Activated CD4-positive, alpha-beta memory T cell treated with anti-CD3 and anti-CD28 coated beads, Interleukin-2, amount 10 ng/mL, durations not matched to agents 7 days and 5 days (primary cell): ENCODE measurements around the gene CRTC1. TPM values are rescaled to one million over a fixed set of nuclear protein-coding genes. Genes with fewer than 3 reads are reported as not detected.

Source experiments
- CTCF ChIA-PET: fragments of 350-600 bp; sonication (Branson Sonifier 250); formaldehyde crosslinking; loops from one replicate; lab custom pipeline; 2021; ENCODE audit warnings: antibody characterized with exemption, inconsistent platforms; lab: Charles Lee
- POLR2A ChIA-PET: fragments of 350-600 bp; sonication (Branson Sonifier 250); formaldehyde crosslinking; loops from one replicate; lab custom pipeline; 2021; ENCODE audit warnings: antibody characterized with exemption; lab: Charles Lee
- DNase-seq: peaks from one replicate; pipeline ENCODE4 v3.0.0-alpha.2; 2020
- H3K27ac Mint-ChIP-seq: one replicate; pipeline ENCODE4 v1.8.0; 2021; ENCODE audit warnings: mild to moderate bottlenecking, mixed read lengths
- H3K27me3 Mint-ChIP-seq: one replicate; pipeline ENCODE4 v1.8.0; 2021; ENCODE audit warnings: mixed read lengths
- H3K36me3 Mint-ChIP-seq: one replicate; pipeline ENCODE4 v1.8.0; 2021; ENCODE audit warnings: low read depth, mixed read lengths
- H3K4me1 Mint-ChIP-seq: one replicate; pipeline ENCODE4 v1.8.0; 2021; ENCODE audit warnings: mixed read lengths
- H3K4me3 Mint-ChIP-seq: one replicate; pipeline ENCODE4 v1.8.0; 2021; ENCODE audit warnings: mild to moderate bottlenecking, mixed read lengths
- H3K9me3 Mint-ChIP-seq: one replicate; pipeline ENCODE4 v1.8.0; 2021; ENCODE audit warnings: mixed read lengths
- total RNA-seq, 2 experiments: library from RNA; stranded (reverse); gene quantifications; one replicate each; pipeline ENCODE4 v1.2.3, GENCODE V29; 2021

The CRTC1 gene
- total RNA-seq, 2 experiments from 2014 or later: 5.3 TPM

- H3K4me1 Mint-ChIP-seq: no peaks in the 10 kb centered on the region
- DNase-seq: no peak
- no peak overlapping the region for H3K4me3 Mint-ChIP-seq
- no peaks in the 10 kb centered on the region for H3K9me3 Mint-ChIP-seq
- no peak overlapping the region for H3K27ac Mint-ChIP-seq
- peaks cover 2% of the 10 kb centered on the region for H3K27me3 Mint-ChIP-seq
- H3K36me3 Mint-ChIP-seq: no peaks in the 10 kb centered on the region
- ChIA-PET POLR2A (no interaction called here), CTCF (no interaction called here)
Measured at GRCh38 chr19:18774107-18774506, 90.6 kb downstream of the CRTC1 start.

- no peak overlapping the region for H3K27ac Mint-ChIP-seq
- H3K27me3 Mint-ChIP-seq: peaks cover 3% of the 10 kb centered on the region
- ChIA-PET CTCF (no interaction called here), POLR2A (no interaction called here)
- H3K4me1 Mint-ChIP-seq: no peaks in the 10 kb centered on the region
- H3K36me3 Mint-ChIP-seq: no peaks in the 10 kb centered on the region
- H3K4me3 Mint-ChIP-seq: no peak overlapping the region
- no peaks in the 10 kb centered on the region for H3K9me3 Mint-ChIP-seq
- DNase-seq: no peak
Measured at GRCh38 chr19:18774782-18775444, 91.4 kb downstream of the CRTC1 start.

GRCh38 chr19:18775586-18776287, 92.3 kb downstream of the CRTC1 start:
- ChIA-PET POLR2A (no interaction called here), CTCF (no interaction called here)
- Mint-ChIP-seq H3K27me3 (peaks cover 3% of the 10 kb centered on the region), H3K27ac (no peak overlapping the region), H3K36me3 (no peaks in the 10 kb centered on the region), H3K9me3 (no peaks in the 10 kb centered on the region), H3K4me3 (no peak overlapping the region), H3K4me1 (no peaks in the 10 kb centered on the region)
- no peak for DNase-seq

- POLR2A ChIA-PET: no interaction called here
- no peaks in the 10 kb centered on the region for H3K36me3 Mint-ChIP-seq
- CTCF ChIA-PET: no interaction called here
- no peaks in the 10 kb centered on the region for H3K4me1 Mint-ChIP-seq
- H3K4me3 Mint-ChIP-seq: no peak overlapping the region
- no peaks in the 10 kb centered on the region for H3K9me3 Mint-ChIP-seq
- no peak overlapping the region for H3K27ac Mint-ChIP-seq
- peaks cover 3% of the 10 kb centered on the region for H3K27me3 Mint-ChIP-seq
- no peak for DNase-seq
Measured at GRCh38 chr19:18776288-18776594, 92.8 kb downstream of the CRTC1 start.

GRCh38 chr19:18776736-18777135, 93.3 kb downstream of the CRTC1 start:
- no peaks in the 10 kb centered on the region for H3K9me3 Mint-ChIP-seq
- no peak overlapping the region for H3K4me3 Mint-ChIP-seq
- no peak overlapping the region for H3K27ac Mint-ChIP-seq
- DNase-seq: no peak
- CTCF ChIA-PET: no interaction called here
- H3K4me1 Mint-ChIP-seq: no peaks in the 10 kb centered on the region
- H3K27me3 Mint-ChIP-seq: peaks cover 3% of the 10 kb centered on the region
- H3K36me3 Mint-ChIP-seq: no peaks in the 10 kb centered on the region
- POLR2A ChIA-PET: no interaction called here

- Mint-ChIP-seq H3K27me3 (peaks cover 3% of the 10 kb centered on the region), H3K4me1 (no peaks in the 10 kb centered on the region), H3K27ac (no peak overlapping the region), H3K36me3 (no peaks in the 10 kb centered on the region), H3K4me3 (no peak overlapping the region), H3K9me3 (no peaks in the 10 kb centered on the region)
- no peak for DNase-seq
- ChIA-PET POLR2A (no interaction called here), CTCF (no interaction called here)
Measured at GRCh38 chr19:18777301-18778075, 94.0 kb downstream of the CRTC1 start.

- Mint-ChIP-seq H3K27ac (no peak overlapping the region), H3K27me3 (peaks cover 3% of the 10 kb centered on the region), H3K9me3 (no peaks in the 10 kb centered on the region), H3K4me1 (no peaks in the 10 kb centered on the region), H3K4me3 (no peak overlapping the region), H3K36me3 (no peaks in the 10 kb centered on the region)
- ChIA-PET CTCF (interaction anchor here (0.6 kb wide), 1 partner anchor 335 kb away, joined by 3 read pairs; no protein-coding TSS in a partner anchor), POLR2A (no interaction called here)
- DNase-seq: no peak
Measured at GRCh38 chr19:18778076-18778389, 94.6 kb downstream of the CRTC1 start.

- H3K9me3 Mint-ChIP-seq: no peaks in the 10 kb centered on the region
- H3K4me1 Mint-ChIP-seq: no peaks in the 10 kb centered on the region
- POLR2A ChIA-PET: no interaction called here
- no peak for DNase-seq
- H3K4me3 Mint-ChIP-seq: no peak overlapping the region
- CTCF ChIA-PET: interaction anchor here (0.6 kb wide), 1 partner anchor 336 kb away, joined by 3 read pairs; no protein-coding TSS in a partner anchor
- H3K27me3 Mint-ChIP-seq: peaks cover 3% of the 10 kb centered on the region
- no peaks in the 10 kb centered on the region for H3K36me3 Mint-ChIP-seq
- no peak overlapping the region for H3K27ac Mint-ChIP-seq
Measured at GRCh38 chr19:18778826-18779495, 95.5 kb downstream of the CRTC1 start.

- POLR2A ChIA-PET: no interaction called here
- H3K4me3 Mint-ChIP-seq: no peak overlapping the region
- DNase-seq: no peak
- no peak overlapping the region for H3K27ac Mint-ChIP-seq
- H3K27me3 Mint-ChIP-seq: peaks cover 7% of the 10 kb centered on the region
- no peaks in the 10 kb centered on the region for H3K4me1 Mint-ChIP-seq
- no peaks in the 10 kb centered on the region for H3K36me3 Mint-ChIP-seq
- no peaks in the 10 kb centered on the region for H3K9me3 Mint-ChIP-seq
- CTCF ChIA-PET: no interaction called here
Measured at GRCh38 chr19:18780081-18780480, 96.6 kb downstream of the CRTC1 start.

GRCh38 chr19:18780631-18781030, 97.2 kb downstream of the CRTC1 start:
- Mint-ChIP-seq H3K27ac (no peak overlapping the region), H3K4me3 (no peak overlapping the region), H3K36me3 (no peaks in the 10 kb centered on the region), H3K27me3 (peaks cover 7% of the 10 kb centered on the region), H3K4me1 (peaks cover 3% of the 10 kb centered on the region), H3K9me3 (no peaks in the 10 kb centered on the region)
- CTCF ChIA-PET: no interaction called here
- POLR2A ChIA-PET: no interaction called here
- no peak for DNase-seq

GRCh38 chr19:18781047-18781600, 97.6 kb downstream of the CRTC1 start:
- no peak for DNase-seq
- Mint-ChIP-seq H3K36me3 (no peaks in the 10 kb centered on the region), H3K9me3 (no peaks in the 10 kb centered on the region), H3K27ac (no peak overlapping the region), H3K4me3 (no peak overlapping the region), H3K4me1 (peaks cover 7% of the 10 kb centered on the region), H3K27me3 (peaks cover 10% of the 10 kb centered on the region)
- CTCF ChIA-PET: no interaction called here
- POLR2A ChIA-PET: no interaction called here

GRCh38 chr19:18781885-18782527, 98.5 kb downstream of the CRTC1 start:
- CTCF ChIA-PET: no interaction called here
- POLR2A ChIA-PET: no interaction called here
- Mint-ChIP-seq H3K4me1 (peaks cover 9% of the 10 kb centered on the region), H3K9me3 (no peaks in the 10 kb centered on the region), H3K27me3 (peaks cover 18% of the 10 kb centered on the region), H3K36me3 (no peaks in the 10 kb centered on the region), H3K27ac (no peak overlapping the region), H3K4me3 (no peak overlapping the region)
- no peak for DNase-seq
